NCI-H748 (cell line): ENCODE results near the gene IGF2R.

Source experiments
- DNase-seq: peaks from one replicate; lab custom pipeline; 2025; ENCODE audit not compliant: unreplicated experiment; lab: John Stamatoyannopoulos, UW

The IGF2R gene

GRCh38 chr6:160042014-160042773 lies 73.3 kb downstream of the IGF2R start:
- DNase-seq = no peak

GRCh38 chr6:160042788-160043301 lies 74.0 kb downstream of the IGF2R start:
- DNase-seq = no peak

GRCh38 chr6:160043784-160044183 lies 74.9 kb downstream of the IGF2R start:
- DNase-seq = no peak

DNA sequence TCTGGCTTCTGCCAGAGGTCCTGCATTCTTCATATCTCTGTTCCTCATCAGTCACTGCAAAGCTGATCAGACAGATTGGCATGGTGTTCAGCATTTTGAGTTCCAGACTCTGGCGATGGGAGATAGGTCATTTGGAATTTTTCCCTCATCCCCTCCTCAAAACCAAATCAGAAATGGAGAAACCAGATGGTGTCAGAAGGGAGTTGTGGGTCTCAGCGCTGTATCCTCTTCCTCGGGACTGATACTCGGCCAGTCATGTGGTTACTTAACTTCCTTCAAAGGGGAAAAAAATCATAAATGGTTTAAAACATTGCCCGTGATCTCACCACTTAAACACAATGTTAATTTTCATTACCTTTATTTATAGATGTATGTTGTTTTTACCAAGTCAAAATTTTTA lies 75.8 kb downstream of the IGF2R start:
- DNase-seq = no peak

DNA sequence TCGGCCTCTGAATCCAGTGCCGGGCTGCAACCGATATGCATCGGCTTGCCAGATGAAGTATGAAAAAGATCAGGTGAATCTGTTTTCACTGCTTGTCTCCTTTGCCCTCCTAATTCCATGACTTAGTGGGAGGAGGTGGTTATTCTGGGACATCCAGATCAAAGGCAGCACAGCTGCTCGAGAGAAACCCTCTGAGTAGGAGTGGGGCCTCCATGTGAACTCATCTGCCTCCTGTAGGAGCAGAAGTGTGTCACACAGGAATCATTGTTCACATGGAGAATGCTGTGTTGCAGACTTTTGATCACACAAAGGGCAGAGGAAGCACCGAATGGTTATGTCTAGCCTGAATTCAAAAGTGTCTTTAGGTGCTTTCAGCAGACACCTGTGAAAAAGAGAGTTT lies 79.6 kb downstream of the IGF2R start:
- no peak for DNase-seq

GRCh38 chr6:160049346-160049745 lies 80.5 kb downstream of the IGF2R start:
- DNase-seq = no peak

DNA sequence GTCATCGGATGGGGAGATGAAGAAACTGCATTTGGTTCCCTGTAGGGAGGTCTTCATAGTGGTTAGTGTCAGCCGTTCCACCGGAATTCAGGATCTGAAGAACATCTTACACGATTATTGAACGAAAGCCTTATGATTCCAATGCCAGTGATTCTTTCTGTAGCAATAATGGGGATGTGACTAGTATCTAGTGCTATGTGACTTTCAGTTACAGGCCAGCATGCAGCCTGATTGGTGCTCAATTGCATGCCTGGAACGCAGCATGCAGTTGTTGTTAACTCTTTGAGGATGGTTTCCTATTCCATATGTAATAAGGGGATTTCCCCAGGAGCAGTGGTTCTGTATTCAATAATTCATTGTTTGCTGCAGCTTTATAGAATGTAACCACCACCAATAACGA lies 81.1 kb downstream of the IGF2R start:
- no peak for DNase-seq

DNA sequence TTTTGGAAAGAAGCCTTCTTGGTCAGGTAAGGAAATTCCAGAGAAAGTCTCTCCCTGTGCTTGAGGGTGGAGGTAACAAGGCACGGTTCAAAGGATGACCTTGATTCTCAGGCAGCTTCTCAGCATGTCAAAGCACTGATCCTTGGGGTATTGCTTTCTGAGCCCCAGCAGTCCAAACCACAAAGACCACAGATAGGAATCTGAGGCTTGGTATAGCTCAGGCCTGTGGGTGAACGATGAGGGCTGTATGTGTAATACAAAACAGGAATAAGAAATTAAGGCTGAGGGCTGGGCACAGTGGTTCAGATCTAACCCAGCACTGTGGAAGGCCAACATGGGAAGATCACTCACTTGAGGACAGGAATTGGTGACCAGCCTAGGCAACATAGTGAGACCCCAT lies 82.5 kb downstream of the IGF2R start:
- DNase-seq = no peak

GRCh38 chr6:160054271-160054670 lies 85.4 kb downstream of the IGF2R start:
- DNase-seq = no peak

DNA sequence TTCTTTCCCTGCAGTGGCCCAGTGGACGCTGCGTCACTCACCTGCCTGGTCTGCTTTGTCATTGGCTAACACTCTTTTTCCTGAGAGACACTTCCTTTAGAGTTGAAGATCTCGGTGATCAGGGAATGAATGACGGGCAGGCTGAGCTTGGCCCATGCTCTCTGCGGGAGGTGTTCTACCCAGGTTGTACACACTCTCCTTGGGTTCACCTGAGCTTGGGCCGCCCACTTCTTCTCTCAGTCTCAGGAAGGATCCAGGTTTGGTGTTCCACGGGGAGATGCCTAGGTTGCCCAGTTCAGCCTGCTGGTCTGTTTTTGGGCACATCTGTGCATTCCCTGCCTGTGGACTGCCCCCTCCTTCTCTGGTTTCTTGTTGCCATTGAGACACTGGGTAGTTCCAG lies 86.0 kb downstream of the IGF2R start:
- no peak for DNase-seq

DNA sequence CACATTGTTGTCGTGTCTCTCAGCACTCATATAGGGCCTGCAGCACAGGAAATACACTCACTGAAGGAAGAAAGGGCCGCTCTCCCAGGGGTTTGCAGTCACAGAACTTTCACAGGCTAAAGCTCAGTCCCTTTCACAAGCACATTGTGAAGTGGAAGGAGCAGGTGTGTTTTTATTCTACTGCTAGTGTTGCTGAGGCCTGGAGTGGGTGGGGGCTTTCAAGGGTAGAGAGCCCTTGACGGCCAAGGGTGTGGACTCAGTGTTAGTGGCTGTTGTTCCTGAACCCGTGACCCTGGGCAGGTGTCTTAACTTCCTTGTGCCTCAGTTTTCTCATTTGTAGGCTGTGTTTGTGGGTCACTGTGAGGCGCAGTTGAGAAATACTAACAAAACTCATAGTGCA lies 86.5 kb downstream of the IGF2R start:
- no peak for DNase-seq

DNA sequence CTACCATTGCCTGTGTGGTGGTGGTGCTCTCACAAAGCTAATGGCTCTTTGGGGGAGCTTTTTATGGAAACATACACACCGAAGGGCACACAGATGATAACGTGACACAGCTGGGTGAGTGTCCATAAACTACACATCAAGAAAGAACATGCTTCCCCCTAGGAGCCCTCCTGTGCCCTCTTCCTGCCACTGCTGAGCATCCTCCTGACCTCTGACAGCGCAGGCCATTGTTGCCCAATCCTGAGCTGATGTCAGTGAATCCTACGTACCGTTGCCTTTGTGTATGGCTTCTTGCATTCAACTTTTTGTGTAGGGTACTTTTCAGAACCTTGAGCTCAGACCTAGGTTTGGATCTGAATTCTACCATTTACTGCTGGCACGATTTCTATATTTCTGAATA lies 86.9 kb downstream of the IGF2R start:
- no peak for DNase-seq

GRCh38 chr6:160057080-160057479 lies 88.2 kb downstream of the IGF2R start:
- no peak for DNase-seq

GRCh38 chr6:160058603-160059215 lies 89.8 kb downstream of the IGF2R start:
- no peak for DNase-seq

DNA sequence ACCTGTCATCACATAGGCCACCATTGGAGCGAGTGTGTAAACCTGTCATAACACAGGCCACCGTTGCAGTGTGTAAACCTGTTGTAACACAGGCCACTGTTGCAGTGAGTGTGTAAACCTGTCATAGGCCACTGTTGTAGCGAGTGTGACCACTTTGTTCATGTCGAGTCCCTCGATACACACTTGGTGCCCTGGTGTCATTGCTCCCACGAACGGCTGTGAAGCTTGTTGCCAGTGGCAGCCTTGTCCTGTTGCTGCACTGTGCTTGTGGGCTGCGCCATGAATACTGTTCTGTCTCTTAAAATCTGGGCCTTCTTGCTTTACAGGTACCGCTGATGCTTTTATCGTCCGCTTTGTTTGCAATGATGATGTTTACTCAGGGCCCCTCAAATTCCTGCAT lies 91.3 kb downstream of the IGF2R start:
- DNase-seq = no peak

GRCh38 chr6:160060920-160061447 lies 92.1 kb downstream of the IGF2R start:
- no peak for DNase-seq

GRCh38 chr6:160063771-160064413 lies 95.0 kb downstream of the IGF2R start:
- no peak for DNase-seq

- DNase-seq = no peak
Observed at GRCh38 chr6:160065200-160065599, 96.3 kb downstream of the IGF2R start.

DNA sequence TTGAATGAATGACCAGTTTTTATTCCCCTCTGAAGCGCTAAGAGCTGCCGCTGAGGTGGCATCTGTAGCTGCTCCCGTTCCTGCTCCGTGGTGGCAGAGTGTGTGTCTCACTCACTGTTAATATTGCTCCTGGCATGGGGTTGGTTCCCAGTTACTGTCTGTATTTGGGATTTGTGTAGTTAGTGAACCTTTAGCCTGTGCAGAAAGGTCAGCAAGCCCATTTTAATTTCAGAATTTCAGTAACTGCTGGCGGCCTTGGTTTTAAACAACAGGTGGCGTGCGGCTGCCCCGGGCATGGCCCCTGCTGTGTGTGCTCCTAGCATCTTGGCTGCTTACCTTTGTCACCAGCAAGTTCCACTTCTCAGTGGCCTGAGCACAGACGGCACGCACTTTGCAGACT lies 98.7 kb downstream of the IGF2R start:
- no peak for DNase-seq

- DNase-seq = no peak
Observed at GRCh38 chr6:160068346-160068745, 99.5 kb downstream of the IGF2R start.

GRCh38 chr6:160069050-160069454 lies 100.2 kb downstream of the IGF2R start:
- DNase-seq = no peak

DNA sequence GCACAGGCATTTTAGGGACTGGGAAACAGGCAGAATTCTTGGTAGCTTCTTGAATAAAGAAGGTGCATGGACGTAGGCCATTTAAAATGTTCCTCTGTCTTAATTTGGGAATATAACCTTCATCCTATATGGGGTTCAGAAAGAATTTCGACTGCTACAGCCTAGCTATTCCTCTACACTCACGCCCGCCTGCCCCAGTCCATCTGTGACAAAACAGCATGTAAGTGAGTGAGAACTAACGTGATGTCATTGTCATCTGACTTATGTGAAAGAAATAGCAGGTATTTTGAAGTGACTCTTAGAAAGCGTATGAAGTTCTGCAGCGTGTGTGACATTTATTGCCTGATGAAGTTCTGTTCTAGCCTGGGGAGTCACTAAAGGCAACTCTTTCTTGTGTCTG lies 100.6 kb downstream of the IGF2R start:
- no peak for DNase-seq
